CD4-positive, alpha-beta T cell treated with Interleukin-15 for 4 hours (primary cell): Measurements from ENCODE around the gene EPB42.
"Not testable (repeated sequence)": the region's sequence is repeated elsewhere in the genome, so short reads cannot be mapped to it uniquely, and the experiment has no call there.

ENCODE experiments used
- DNase-seq: peaks from one replicate; pipeline ENCODE4 v3.0.0-alpha.2; 2020; ENCODE audit warnings: low spot score

The EPB42 gene

GRCh38 chr15:43241100-43241499 lies 20.3 kb upstream of the EPB42 start:
- no peak for DNase-seq

- DNase-seq = no peak
Measured at GRCh38 chr15:43239732-43240491, 19.1 kb upstream of the EPB42 start.

GRCh38 chr15:43238671-43239131 lies 17.9 kb upstream of the EPB42 start:
- DNase-seq = no peak

- no peak for DNase-seq
Measured at GRCh38 chr15:43237842-43238470, 17.1 kb upstream of the EPB42 start.

- DNase-seq = no peak
Measured at GRCh38 chr15:43235536-43235935, 14.7 kb upstream of the EPB42 start.

GRCh38 chr15:43232289-43232874 lies 11.6 kb upstream of the EPB42 start:
- no peak for DNase-seq

GRCh38 chr15:43230640-43231115 lies 9.9 kb upstream of the EPB42 start:
- no peak for DNase-seq

GRCh38 chr15:43229977-43230376 lies 9.2 kb upstream of the EPB42 start:
- DNase-seq = no peak

GRCh38 chr15:43226436-43227305 lies 5.9 kb upstream of the EPB42 start:
- no peak for DNase-seq

GRCh38 chr15:43225950-43226255 lies 5.1 kb upstream of the EPB42 start:
- DNase-seq = not testable (repeated sequence)

GRCh38 chr15:43225201-43225949 lies 4.6 kb upstream of the EPB42 start:
- DNase-seq = peak; percentile 53

GRCh38 chr15:43221422-43221821 lies 604 bp upstream of the EPB42 start:
- no peak for DNase-seq

GRCh38 chr15:43219929-43220928 lies 589 bp downstream of the EPB42 start:
- no peak for DNase-seq

GRCh38 chr15:43218908-43219706 lies 1.7 kb downstream of the EPB42 start:
- DNase-seq = no peak

- no peak for DNase-seq
Measured at GRCh38 chr15:43215961-43216360, 4.9 kb downstream of the EPB42 start.

GRCh38 chr15:43214592-43215295 lies 6.1 kb downstream of the EPB42 start:
- DNase-seq = no peak

GRCh38 chr15:43214169-43214568 lies 6.6 kb downstream of the EPB42 start:
- no peak for DNase-seq

GRCh38 chr15:43213466-43213865 lies 7.4 kb downstream of the EPB42 start:
- DNase-seq = no peak

GRCh38 chr15:43212951-43213350 lies 7.9 kb downstream of the EPB42 start:
- no peak for DNase-seq
